DOHH2 (cell line): Measurements from ENCODE around the gene CHRM4.

Source experiments
- H3F3A ChIP-seq: fragments of 200-600 bp; sonication (generic), shearing (Covaris generic); 2 replicates; pipeline ENCODE4 v1.6.0; 2016; ENCODE audit warnings: antibody characterized with exemption, mild to moderate bottlenecking; ENCODE audit not compliant: control insufficient read depth, insufficient read depth
- H3K27ac ChIP-seq: fragments of 200-600 bp; sonication (generic); 2 replicates; pipeline ENCODE4 v1.5.1; 2014; ENCODE audit warnings: low read depth, mild to moderate bottlenecking, low read length, moderate library complexity
- H3K27me3 ChIP-seq: fragments of 200-600 bp; sonication (generic); 2 replicates; pipeline ENCODE4 v1.6.1; 2014; ENCODE audit warnings: mild to moderate bottlenecking, low read length, mixed read lengths; ENCODE audit not compliant: control insufficient read depth
- H3K36me3 ChIP-seq: fragments of 200-600 bp; sonication (generic); 2 replicates; pipeline ENCODE4 v1.6.1; 2014; ENCODE audit warnings: mild to moderate bottlenecking, low read length, moderate library complexity, mixed read lengths; ENCODE audit not compliant: control insufficient read depth
- H3K4me1 ChIP-seq: fragments of 200-600 bp; sonication (generic); 2 replicates; pipeline ENCODE4 v1.6.1; 2014; ENCODE audit warnings: mild to moderate bottlenecking, low read length, mixed read lengths; ENCODE audit not compliant: control insufficient read depth
- H3K4me2 ChIP-seq: fragments of 200-600 bp; sonication (generic); 2 replicates; pipeline ENCODE4 v1.6.0; 2014; ENCODE audit warnings: mild to moderate bottlenecking, low read length, moderate library complexity
- H3K4me3 ChIP-seq: fragments of 200-600 bp; sonication (generic); 2 replicates; pipeline ENCODE4 v1.5.1; 2014; ENCODE audit warnings: mild to moderate bottlenecking, low read length, mixed read lengths
- H3K79me2 ChIP-seq: fragments of 200-600 bp; sonication (generic); 2 replicates; pipeline ENCODE4 v1.6.1; 2014; ENCODE audit warnings: mild to moderate bottlenecking, low read length, mixed read lengths; ENCODE audit not compliant: control insufficient read depth
- H3K9me2 ChIP-seq: fragments of 200-600 bp; sonication (generic); replicated peaks from 2 replicates; pipeline ENCODE4 v1.6.1; 2014; ENCODE audit warnings: mild to moderate bottlenecking, low read length, mixed read lengths; ENCODE audit not compliant: control insufficient read depth
- H3K9me3 ChIP-seq: fragments of 200-600 bp; sonication (generic); 2 replicates; pipeline ENCODE4 v1.6.1; 2014; ENCODE audit warnings: antibody characterized with exemption, low read length, mixed read lengths; ENCODE audit not compliant: control insufficient read depth, insufficient read depth
- H4K20me1 ChIP-seq: fragments of 200-600 bp; sonication (generic); 2 replicates; pipeline ENCODE4 v1.6.0; 2014; ENCODE audit warnings: low read depth, mild to moderate bottlenecking, antibody characterized with exemption, low read length, moderate library complexity; ENCODE audit not compliant: control insufficient read depth, insufficient read depth
- CTCF ChIP-seq: fragments of 200-600 bp; sonication (generic); IDR thresholded peaks from one replicate; pipeline ENCODE4 v1.5.1; 2014; ENCODE audit warnings: antibody characterized with exemption, mild to moderate bottlenecking, low read depth, low read length; ENCODE audit not compliant: poor library complexity, severe bottlenecking
- EZH2phosphoT487 ChIP-seq: fragments of 200-600 bp; sonication (generic); IDR thresholded peaks from 2 replicates; pipeline ENCODE4 v1.6.1; 2017; ENCODE audit warnings: borderline replicate concordance, mild to moderate bottlenecking, antibody characterized with exemption, low read length, moderate library complexity, mixed read lengths

CHRM4 gene

GRCh38 chr11:46346886-46347636 lies 44.5 kb downstream of the CHRM4 start, which contains the start of gene DGKZ:
DGKZ (plus strand) TSS chr11:46347463; CDS start chr11:46347660, 197 bp downstream.
- H3F3A ChIP-seq = peaks cover 7% of the 10 kb centered on the region; the same call in 1 of the 2 replicates
- H4K20me1 ChIP-seq = peaks cover 11% of the 10 kb centered on the region
- no peak within 1 kb of the TSS for H3K27ac ChIP-seq
- peak within 1 kb of the TSS; percentile 89 for H3K4me3 ChIP-seq
- no peak for TF ChIP-seq EZH2phosphoT487
- peak; percentile 45 for TF ChIP-seq CTCF
- no peaks in the 10 kb centered on the region; the same call in 1 of the 2 replicates for H3K36me3 ChIP-seq
- peaks cover 43% of the 10 kb centered on the region for H3K27me3 ChIP-seq
- peak within 1 kb of the TSS; percentile 93 for H3K4me2 ChIP-seq
- H3K9me3 ChIP-seq = no peaks in the 10 kb centered on the region
- peaks cover 51% of the 10 kb centered on the region for H3K4me1 ChIP-seq
- no peaks in the 10 kb centered on the region for H3K9me2 ChIP-seq
- peaks cover 43% of the 10 kb centered on the region for H3K79me2 ChIP-seq

- Histone ChIP-seq H3K4me1 (peaks cover 50% of the 10 kb centered on the region), H3K27ac (no peak overlapping the region), H3K4me2 (peak overlapping the region; percentile 42)
Observed at GRCh38 chr11:46345881-46346484, 45.6 kb downstream of the CHRM4 start.

GRCh38 chr11:46345131-46345597 lies 46.4 kb downstream of the CHRM4 start:
- H3K36me3 ChIP-seq = no peaks in the 10 kb centered on the region; the same call in 1 of the 2 replicates
- peaks cover 53% of the 10 kb centered on the region for H3K27me3 ChIP-seq
- peaks cover 26% of the 10 kb centered on the region for H3K79me2 ChIP-seq
- TF ChIP-seq CTCF = no peak
- no peak for TF ChIP-seq EZH2phosphoT487
- no peak overlapping the region for H3K27ac ChIP-seq
- H3K9me3 ChIP-seq = no peaks in the 10 kb centered on the region
- peak overlapping the region; percentile 42 for H3K4me2 ChIP-seq
- peaks cover 11% of the 10 kb centered on the region; the same call in 1 of the 2 replicates for H4K20me1 ChIP-seq
- H3K9me2 ChIP-seq = no peaks in the 10 kb centered on the region
- H3K4me1 ChIP-seq = peaks cover 50% of the 10 kb centered on the region
- peak overlapping the region; percentile 28; the same call in 1 of the 2 replicates for H3K4me3 ChIP-seq
- peaks cover 7% of the 10 kb centered on the region; the same call in 1 of the 2 replicates for H3F3A ChIP-seq

More at GRCh38 chr11:46345881-46346484, 45.6 kb downstream of the CHRM4 start:
- Histone ChIP-seq H3F3A (peaks cover 7% of the 10 kb centered on the region; the same call in 1 of the 2 replicates), H3K9me2 (no peaks in the 10 kb centered on the region), H3K4me3 (peak overlapping the region; percentile 28; the same call in 1 of the 2 replicates), H3K79me2 (peaks cover 32% of the 10 kb centered on the region), H4K20me1 (peaks cover 11% of the 10 kb centered on the region; the same call in 1 of the 2 replicates), H3K27me3 (peaks cover 48% of the 10 kb centered on the region), H3K36me3 (no peaks in the 10 kb centered on the region; the same call in 1 of the 2 replicates), H3K9me3 (no peaks in the 10 kb centered on the region)
- TF ChIP-seq CTCF (no peak), EZH2phosphoT487 (no peak)
